Measurements from ENCODE around the gene SRCIN1.
"Not testable (repeated sequence)": the region's sequence is repeated elsewhere in the genome, so short reads cannot be mapped to it uniquely, and the experiment has no call there.

Gene SRCIN1

DNA sequence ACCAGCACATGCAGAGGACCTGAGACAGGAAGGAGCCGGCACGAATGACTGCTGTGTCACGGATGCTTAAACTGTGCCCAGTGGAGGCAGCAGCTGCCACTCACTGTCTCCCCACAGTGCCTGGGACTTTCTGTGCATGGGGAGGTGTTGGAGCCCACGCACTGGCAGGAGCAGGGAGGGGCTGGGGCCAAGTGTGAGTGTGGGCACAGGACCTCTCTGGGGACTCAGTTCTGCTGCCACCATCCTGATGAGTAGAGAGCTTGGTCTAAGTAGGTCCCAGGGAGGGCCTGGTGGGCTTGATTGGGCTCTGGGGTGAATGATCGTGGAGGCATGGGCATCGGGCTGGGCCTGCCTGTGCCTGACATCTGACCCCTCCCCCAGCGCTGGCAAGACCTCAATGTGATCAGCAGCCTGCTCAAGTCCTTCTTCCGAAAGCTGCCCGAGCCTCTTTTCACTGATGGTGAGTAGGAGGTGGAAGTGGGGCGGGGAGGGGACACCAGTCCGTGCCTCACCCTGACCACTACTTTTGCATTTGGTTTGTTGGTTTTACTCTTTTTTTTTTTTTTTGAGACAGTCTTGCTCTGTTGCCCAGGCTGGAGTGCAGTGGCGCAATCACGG, 120.0 kb downstream of the SRCIN1 start:
- H3K4me2 ChIP-seq = peak overlapping the region; percentile 71 to 85 (median 81)
- peaks cover 30 to 52% (median 40%) of the 10 kb centered on the region in 10 experiments for H3K4me1 ChIP-seq
- 0 out of 22 replicates have a peak, but pooled peaks of 1 of the 11 experiments have one; percentile 37 for TF ChIP-seq Cebpa-rat (IDR thresholded peaks at IDR 0.05)
- H4K20me1 ChIP-seq = peaks cover 0 to 52% (median 3%) of the 10 kb centered on the region in 11 experiments; a peak in 8 of 22 replicates
- H3K27me3 ChIP-seq; H3K9me3 ChIP-seq (replicated peaks in 1 of 11): not testable (repeated sequence)
- peak overlapping the region in 2 of 10 experiments; percentile 4 to 38; a peak in 2 of 20 replicates for H3K4me3 ChIP-seq
- peak overlapping the region in 9 of 11 experiments; percentile 35 to 73 (median 56); a peak in 15 of 22 replicates for H3K9ac ChIP-seq
- peak overlapping the region in 10 of 11 experiments; percentile 46 to 87 (median 76); a peak in 19 of 22 replicates for H3K27ac ChIP-seq
- H3K36me3 ChIP-seq = peaks cover 24 to 69% (median 46%) of the 10 kb centered on the region in 11 experiments; a peak in 21 of 22 replicates

GRCh38 chr17:38485146-38485468, 120.6 kb downstream of the SRCIN1 start:
- TF ChIP-seq Cebpa-rat (IDR thresholded peaks at IDR 0.05) = no peak
- Histone ChIP-seq H3K4me2 (peak overlapping the region; percentile 71 to 85 (median 81)), H4K20me1 (peaks cover 0 to 46% (median 3%) of the 10 kb centered on the region in 11 experiments; a peak in 7 of 22 replicates), H3K9me3 (replicated peaks in 1 of 11) (no peaks in the 10 kb centered on the region), H3K9ac (peak overlapping the region in 9 of 11 experiments; percentile 30 to 73 (median 56); a peak in 16 of 22 replicates), H3K36me3 (peaks cover 20 to 64% (median 40%) of the 10 kb centered on the region in 11 experiments; a peak in 21 of 22 replicates), H3K27me3 (no peaks in the 10 kb centered on the region), H3K4me3 (peak overlapping the region in 2 of 10 experiments; percentile 2 to 38; a peak in 1 of 20 replicates), H3K27ac (peak overlapping the region in 10 of 11 experiments; percentile 46 to 87 (median 76); a peak in 19 of 22 replicates), H3K4me1 (peaks cover 30 to 50% (median 38%) of the 10 kb centered on the region in 10 experiments)

- H3K4me3 ChIP-seq; H3K9me3 ChIP-seq (replicated peaks in 1 of 11); H3K27me3 ChIP-seq: not testable (repeated sequence)
- H3K4me2 ChIP-seq = peak overlapping the region; percentile 71 to 85 (median 81)
- H4K20me1 ChIP-seq = peaks cover 0 to 40% (median 0%) of the 10 kb centered on the region in 11 experiments; a peak in 5 of 22 replicates
- peaks cover 14 to 61% (median 38%) of the 10 kb centered on the region in 11 experiments; a peak in 20 of 22 replicates for H3K36me3 ChIP-seq
- H3K9ac ChIP-seq = peak overlapping the region in 8 of 11 experiments; percentile 30 to 73 (median 59); a peak in 12 of 22 replicates
- peaks cover 30 to 44% (median 34%) of the 10 kb centered on the region in 10 experiments for H3K4me1 ChIP-seq
- peak overlapping the region in 9 of 11 experiments; percentile 60 to 87 (median 77); a peak in 18 of 22 replicates for H3K27ac ChIP-seq
Observed at GRCh38 chr17:38484242-38485145, 121.3 kb downstream of the SRCIN1 start.

DNA sequence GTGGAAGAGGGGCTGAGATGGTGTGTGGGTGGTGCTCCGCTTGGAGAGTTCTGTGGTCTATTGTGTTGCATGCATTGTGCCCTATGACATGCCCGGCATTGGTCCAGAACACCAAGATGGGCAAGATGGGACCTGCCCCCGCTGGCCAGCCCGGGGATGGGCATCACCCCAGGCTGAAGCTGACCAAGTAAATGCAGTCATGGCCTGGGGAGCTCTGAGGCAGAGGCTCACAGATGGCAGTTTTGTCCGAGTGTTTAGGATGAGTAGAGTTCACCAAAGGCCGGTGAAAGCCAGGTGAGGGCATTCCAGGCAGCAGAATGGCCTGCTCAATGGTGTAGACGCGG, 123.1 kb downstream of the SRCIN1 start:
- H3K27ac ChIP-seq; H3K4me3 ChIP-seq; H3K9me3 ChIP-seq (replicated peaks in 1 of 11); H3K27me3 ChIP-seq; H3K9ac ChIP-seq; H3K4me2 ChIP-seq: not testable (repeated sequence)
- H3K4me1 ChIP-seq = peaks cover 29 to 36% (median 32%) of the 10 kb centered on the region in 10 experiments
- peaks cover 20 to 67% (median 46%) of the 10 kb centered on the region in 11 experiments for H3K36me3 ChIP-seq
- peaks cover 0 to 46% (median 0%) of the 10 kb centered on the region in 11 experiments; a peak in 6 of 22 replicates for H4K20me1 ChIP-seq

DNA sequence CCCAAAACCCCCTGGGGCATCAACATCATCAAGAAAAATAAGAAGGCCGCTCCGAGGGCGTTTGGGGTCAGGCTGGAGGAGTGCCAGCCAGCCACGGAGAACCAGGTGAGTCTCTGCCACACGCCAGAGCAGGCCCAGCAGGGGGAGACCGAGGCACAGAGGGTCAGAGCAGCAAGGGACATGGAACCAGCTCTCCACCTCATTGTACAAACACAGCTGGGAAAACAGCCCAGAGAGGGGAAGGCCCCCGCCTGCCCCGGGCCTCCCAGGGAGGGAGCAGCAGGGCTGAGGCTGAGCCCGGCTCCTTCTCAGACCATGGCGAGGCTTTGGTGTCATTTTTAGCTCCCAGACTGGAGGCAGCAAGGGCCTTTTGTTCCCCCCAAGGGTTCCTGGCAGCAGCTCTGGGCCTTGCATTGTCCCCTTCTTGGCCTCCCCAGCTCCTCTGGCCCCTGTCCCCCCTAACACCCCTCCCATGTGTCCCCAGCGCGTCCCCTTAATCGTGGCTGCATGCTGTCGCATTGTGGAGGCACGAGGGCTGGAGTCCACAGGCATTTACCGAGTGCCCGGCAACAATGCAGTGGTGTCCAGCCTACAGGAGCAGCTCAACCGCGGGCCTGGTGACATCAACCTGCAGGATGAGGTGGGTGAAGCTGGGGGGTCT, 123.6 kb downstream of the SRCIN1 start:
- 0 out of 22 replicates have a peak overlapping the region, but pooled peaks of 1 of the 11 experiments have one; percentile 5 for H3K9ac ChIP-seq
- H3K4me1 ChIP-seq = peaks cover 29 to 36% (median 32%) of the 10 kb centered on the region in 10 experiments
- H4K20me1 ChIP-seq = peaks cover 0 to 50% (median 0%) of the 10 kb centered on the region in 11 experiments; a peak in 6 of 22 replicates
- H3K36me3 ChIP-seq = peaks cover 17 to 63% (median 45%) of the 10 kb centered on the region in 11 experiments
- not testable (repeated sequence) for H3K9me3 ChIP-seq (replicated peaks in 1 of 11); H3K27me3 ChIP-seq; H3K4me3 ChIP-seq; H3K27ac ChIP-seq; H3K4me2 ChIP-seq

Data from BLaER1 treated with 17β-estradiol and CSF1 and Interleukin-3, amounts not matched to agents 10 nM and 100 nM (cell line).